Measurements from ENCODE around the gene ERC1. TPM values are rescaled to one million over a fixed set of nuclear protein-coding genes. Genes with fewer than 3 reads are reported as not detected.

The ERC1 gene
- polyA plus RNA-seq, 1 donor from 2014 or later, result 7.1 TPM

DNA sequence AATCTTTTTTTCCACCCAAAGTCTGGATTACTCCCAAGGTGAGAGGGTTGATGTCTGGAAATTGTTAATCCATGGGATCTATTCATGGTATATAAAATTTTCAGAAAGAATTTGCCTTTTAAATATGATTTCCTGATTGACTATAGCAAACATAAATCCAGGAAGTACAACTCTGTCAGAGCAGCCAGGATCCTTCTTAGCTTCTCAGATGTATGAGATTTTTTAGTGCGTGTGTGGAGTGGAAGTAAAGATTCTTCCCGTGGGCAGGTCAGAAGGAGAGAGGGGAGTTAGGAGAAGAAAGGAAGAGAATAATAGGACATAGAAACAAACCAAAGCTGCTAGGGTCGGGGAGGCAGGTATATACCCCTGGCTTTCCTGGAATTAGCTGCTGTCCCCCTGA lies 444.0 kb downstream of the ERC1 start:
- H3K9ac ChIP-seq (ENCODE audit: low read length), result no peak overlapping the region
- no peak overlapping the region for H3K4me2 ChIP-seq (ENCODE audit: low read length)
- no peaks in the 10 kb centered on the region for H3K9me2 ChIP-seq (ENCODE audit: insufficient read depth, low read length)
- no peak overlapping the region for H3K27ac ChIP-seq (ENCODE audit: low read length)
- H3K27me3 ChIP-seq (ENCODE audit: insufficient read depth, low read depth, low read length), result no peaks in the 10 kb centered on the region
- TF ChIP-seq POLR2AphosphoS5 (IDR thresholded peaks at IDR 0.05), result no peak
- TF ChIP-seq TAF1 (IDR thresholded peaks at IDR 0.05; ENCODE audit: low read depth), result no peak
- TF ChIP-seq, protein P1, sequence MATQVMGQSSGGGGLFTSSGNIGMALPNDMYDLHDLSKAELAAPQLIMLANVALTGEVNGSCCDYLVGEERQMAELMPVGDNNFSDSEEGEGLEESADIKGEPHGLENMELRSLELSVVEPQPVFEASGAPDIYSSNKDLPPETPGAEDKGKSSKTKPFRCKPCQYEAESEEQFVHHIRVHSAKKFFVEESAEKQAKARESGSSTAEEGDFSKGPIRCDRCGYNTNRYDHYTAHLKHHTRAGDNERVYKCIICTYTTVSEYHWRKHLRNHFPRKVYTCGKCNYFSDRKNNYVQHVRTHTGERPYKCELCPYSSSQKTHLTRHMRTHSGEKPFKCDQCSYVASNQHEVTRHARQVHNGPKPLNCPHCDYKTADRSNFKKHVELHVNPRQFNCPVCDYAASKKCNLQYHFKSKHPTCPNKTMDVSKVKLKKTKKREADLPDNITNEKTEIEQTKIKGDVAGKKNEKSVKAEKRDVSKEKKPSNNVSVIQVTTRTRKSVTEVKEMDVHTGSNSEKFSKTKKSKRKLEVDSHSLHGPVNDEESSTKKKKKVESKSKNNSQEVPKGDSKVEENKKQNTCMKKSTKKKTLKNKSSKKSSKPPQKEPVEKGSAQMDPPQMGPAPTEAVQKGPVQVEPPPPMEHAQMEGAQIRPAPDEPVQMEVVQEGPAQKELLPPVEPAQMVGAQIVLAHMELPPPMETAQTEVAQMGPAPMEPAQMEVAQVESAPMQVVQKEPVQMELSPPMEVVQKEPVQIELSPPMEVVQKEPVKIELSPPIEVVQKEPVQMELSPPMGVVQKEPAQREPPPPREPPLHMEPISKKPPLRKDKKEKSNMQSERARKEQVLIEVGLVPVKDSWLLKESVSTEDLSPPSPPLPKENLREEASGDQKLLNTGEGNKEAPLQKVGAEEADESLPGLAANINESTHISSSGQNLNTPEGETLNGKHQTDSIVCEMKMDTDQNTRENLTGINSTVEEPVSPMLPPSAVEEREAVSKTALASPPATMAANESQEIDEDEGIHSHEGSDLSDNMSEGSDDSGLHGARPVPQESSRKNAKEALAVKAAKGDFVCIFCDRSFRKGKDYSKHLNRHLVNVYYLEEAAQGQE (IDR thresholded peaks at IDR 0.05; ENCODE audit: borderline replicate concordance), result no peak
- H3K79me2 ChIP-seq (replicated peaks; ENCODE audit: insufficient read depth, low read length), result no peaks in the 10 kb centered on the region
- no peak overlapping the region for H2AFZ ChIP-seq (ENCODE audit: low read depth, low read length)
- no peaks in the 10 kb centered on the region for H4K20me1 ChIP-seq (ENCODE audit: insufficient read depth)
- H3K36me3 ChIP-seq (ENCODE audit: insufficient read depth, low read length), result no peaks in the 10 kb centered on the region
- H3K4me3 ChIP-seq (ENCODE audit: low read length), result no peak overlapping the region
- no peaks in the 10 kb centered on the region for H3F3A ChIP-seq (ENCODE audit: insufficient read depth, low read length, poor library complexity, severe bottlenecking)
- H3K9me3 ChIP-seq (ENCODE audit: low read length), result no peaks in the 10 kb centered on the region

DNA sequence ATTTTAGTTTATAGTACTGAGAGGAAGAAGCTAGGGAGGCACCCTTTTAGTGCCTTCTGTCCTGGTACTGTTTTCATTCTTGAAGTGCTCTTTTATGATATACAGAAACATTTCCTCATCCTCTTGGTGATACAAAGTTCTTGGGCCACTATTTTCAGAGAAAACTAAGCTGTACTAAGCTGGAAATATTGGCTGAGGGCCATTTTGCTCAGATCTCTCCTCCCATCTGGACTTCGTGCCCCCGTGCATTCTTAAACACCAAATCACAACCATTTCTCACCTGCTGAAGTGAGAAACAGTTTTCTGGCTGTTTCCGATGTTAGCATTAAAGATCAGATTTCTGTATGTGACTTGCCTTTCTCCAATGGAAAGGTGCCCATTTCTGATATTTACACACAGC lies 444.4 kb downstream of the ERC1 start:
- no peaks in the 10 kb centered on the region for H4K20me1 ChIP-seq (ENCODE audit: insufficient read depth)
- H3K4me3 ChIP-seq (ENCODE audit: low read length), result no peak overlapping the region
- no peaks in the 10 kb centered on the region for H3K9me3 ChIP-seq (ENCODE audit: low read length)
- H3K9me2 ChIP-seq (ENCODE audit: insufficient read depth, low read length), result no peaks in the 10 kb centered on the region
- H3K9ac ChIP-seq (ENCODE audit: low read length), result no peak overlapping the region
- H3K36me3 ChIP-seq (ENCODE audit: insufficient read depth, low read length), result no peaks in the 10 kb centered on the region
- no peak overlapping the region for H2AFZ ChIP-seq (ENCODE audit: low read depth, low read length)
- H3K79me2 ChIP-seq (replicated peaks; ENCODE audit: insufficient read depth, low read length), result no peaks in the 10 kb centered on the region
- H3K27ac ChIP-seq (ENCODE audit: low read length), result no peak overlapping the region
- no peaks in the 10 kb centered on the region for H3K27me3 ChIP-seq (ENCODE audit: insufficient read depth, low read depth, low read length)
- TF ChIP-seq RAD21 (conservative IDR thresholded peaks at IDR 0.05) (no peak), SMC3 (conservative IDR thresholded peaks at IDR 0.05; ENCODE audit: poor library complexity) (no peak), TAF1 (IDR thresholded peaks at IDR 0.05; ENCODE audit: low read depth) (no peak), POLR2AphosphoS5 (IDR thresholded peaks at IDR 0.05) (no peak), MXI1 (conservative IDR thresholded peaks at IDR 0.05; ENCODE audit: poor library complexity, severe bottlenecking) (no peak), EP300 (conservative IDR thresholded peaks at IDR 0.05; ENCODE audit: poor library complexity, severe bottlenecking) (no peak), EZH2 (IDR thresholded peaks at IDR 0.05; ENCODE audit: borderline replicate concordance, insufficient read depth, low read length, poor library complexity, severe bottlenecking) (no peak)
- TF ChIP-seq, protein P1 (IDR thresholded peaks at IDR 0.05; ENCODE audit: borderline replicate concordance), result no peak
- TF ChIP-seq, protein P2, sequence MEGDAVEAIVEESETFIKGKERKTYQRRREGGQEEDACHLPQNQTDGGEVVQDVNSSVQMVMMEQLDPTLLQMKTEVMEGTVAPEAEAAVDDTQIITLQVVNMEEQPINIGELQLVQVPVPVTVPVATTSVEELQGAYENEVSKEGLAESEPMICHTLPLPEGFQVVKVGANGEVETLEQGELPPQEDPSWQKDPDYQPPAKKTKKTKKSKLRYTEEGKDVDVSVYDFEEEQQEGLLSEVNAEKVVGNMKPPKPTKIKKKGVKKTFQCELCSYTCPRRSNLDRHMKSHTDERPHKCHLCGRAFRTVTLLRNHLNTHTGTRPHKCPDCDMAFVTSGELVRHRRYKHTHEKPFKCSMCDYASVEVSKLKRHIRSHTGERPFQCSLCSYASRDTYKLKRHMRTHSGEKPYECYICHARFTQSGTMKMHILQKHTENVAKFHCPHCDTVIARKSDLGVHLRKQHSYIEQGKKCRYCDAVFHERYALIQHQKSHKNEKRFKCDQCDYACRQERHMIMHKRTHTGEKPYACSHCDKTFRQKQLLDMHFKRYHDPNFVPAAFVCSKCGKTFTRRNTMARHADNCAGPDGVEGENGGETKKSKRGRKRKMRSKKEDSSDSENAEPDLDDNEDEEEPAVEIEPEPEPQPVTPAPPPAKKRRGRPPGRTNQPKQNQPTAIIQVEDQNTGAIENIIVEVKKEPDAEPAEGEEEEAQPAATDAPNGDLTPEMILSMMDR (IDR thresholded peaks at IDR 0.05; ENCODE audit: poor library complexity, severe bottlenecking), result no peak
- no peaks in the 10 kb centered on the region for H3F3A ChIP-seq (ENCODE audit: insufficient read depth, low read length, poor library complexity, severe bottlenecking)
- no peak overlapping the region for H3K4me2 ChIP-seq (ENCODE audit: low read length)

Measured in neural cell (in vitro differentiated cells).